ENCODE results near the gene TRIP12.

DNA sequence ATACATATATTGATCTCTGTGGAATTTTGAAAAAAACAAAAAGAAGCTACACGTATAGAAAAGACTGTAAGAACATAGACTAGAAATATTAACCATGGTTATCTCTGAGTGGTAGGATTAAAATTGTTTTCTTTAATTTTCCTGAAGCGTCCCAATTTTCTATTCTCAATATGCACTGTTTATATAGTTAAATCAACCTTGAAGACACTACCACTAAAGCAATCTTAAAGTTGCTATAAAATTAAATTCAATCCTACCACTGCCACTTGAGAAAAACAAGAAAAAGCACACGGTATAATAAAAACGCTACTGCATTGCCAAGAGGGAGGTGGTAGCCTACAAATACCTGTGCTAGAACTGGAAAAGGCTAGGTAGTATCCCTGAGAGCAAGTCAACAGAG, 47.2 kb downstream of the TRIP12 start:
- TF ChIP-seq, protein P1, sequence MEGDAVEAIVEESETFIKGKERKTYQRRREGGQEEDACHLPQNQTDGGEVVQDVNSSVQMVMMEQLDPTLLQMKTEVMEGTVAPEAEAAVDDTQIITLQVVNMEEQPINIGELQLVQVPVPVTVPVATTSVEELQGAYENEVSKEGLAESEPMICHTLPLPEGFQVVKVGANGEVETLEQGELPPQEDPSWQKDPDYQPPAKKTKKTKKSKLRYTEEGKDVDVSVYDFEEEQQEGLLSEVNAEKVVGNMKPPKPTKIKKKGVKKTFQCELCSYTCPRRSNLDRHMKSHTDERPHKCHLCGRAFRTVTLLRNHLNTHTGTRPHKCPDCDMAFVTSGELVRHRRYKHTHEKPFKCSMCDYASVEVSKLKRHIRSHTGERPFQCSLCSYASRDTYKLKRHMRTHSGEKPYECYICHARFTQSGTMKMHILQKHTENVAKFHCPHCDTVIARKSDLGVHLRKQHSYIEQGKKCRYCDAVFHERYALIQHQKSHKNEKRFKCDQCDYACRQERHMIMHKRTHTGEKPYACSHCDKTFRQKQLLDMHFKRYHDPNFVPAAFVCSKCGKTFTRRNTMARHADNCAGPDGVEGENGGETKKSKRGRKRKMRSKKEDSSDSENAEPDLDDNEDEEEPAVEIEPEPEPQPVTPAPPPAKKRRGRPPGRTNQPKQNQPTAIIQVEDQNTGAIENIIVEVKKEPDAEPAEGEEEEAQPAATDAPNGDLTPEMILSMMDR (IDR thresholded peaks at IDR 0.05) = no peak
- TF ChIP-seq EP300 (IDR thresholded peaks at IDR 0.05) (no peak), POLR2A (IDR thresholded peaks at IDR 0.05) (no peak), POLR2AphosphoS5 (IDR thresholded peaks at IDR 0.05) (no peak)
